Endothelial cell of umbilical vein (primary cell): ENCODE measurements around the gene HECW1. TPM values are rescaled to one million over a fixed set of nuclear protein-coding genes. Genes with fewer than 3 reads are reported as not detected.
A peak's percentile ranks its signal among the peaks of the same experiment; 100 is the strongest.

Experiments
- BruUV-seq: library from RNA; stranded (reverse); fragments of 400-500 nt; replicated peaks from 2 replicates; lab custom pipeline; 2021; lab: Mats Ljungman, UMichigan
- CTCF ChIA-PET: fragments of 300-600, 350-600 bp; sonication (Branson Sonifier 250); formaldehyde crosslinking; loops from one replicate; lab custom pipeline; 2021; ENCODE audit warnings: antibody characterized with exemption, inconsistent platforms; lab: Charles Lee
- POLR2A ChIA-PET: fragments of 300-600, 350-600 bp; sonication (Branson Sonifier 250); formaldehyde crosslinking; loops from one replicate; lab custom pipeline; 2021; ENCODE audit warnings: antibody characterized with exemption, inconsistent platforms; lab: Charles Lee
- DNase-seq: peaks from one replicate; pipeline ENCODE4 v3.0.0-alpha.2; 2011; ENCODE audit warnings: low read depth, low spot score
- FAIRE-seq: peaks from 2 replicates; lab custom pipeline; 2011; peaks lifted over from hg19 to GRCh38; lab: Jason Lieb, UNC
- H2AFZ ChIP-seq: 2 replicates; pipeline ENCODE4 v1.6.0; 2012; ENCODE audit warnings: low read depth, low read length, control low read depth, inconsistent platforms
- H3K27ac ChIP-seq: 2 replicates; pipeline ENCODE4 v1.5.1; 2011; ENCODE audit warnings: low read depth, mild to moderate bottlenecking, control low read depth, low read length, moderate library complexity; ENCODE audit not compliant: insufficient read depth
- H3K27me3 ChIP-seq, 2 experiments: 2 replicates each; pipeline versions ENCODE4 v1.6.0 to v1.6.1; 2011; ENCODE audit warnings: low read length in 2 of 2, mixed read lengths in 1 of 2; ENCODE audit not compliant: control insufficient read depth in 2 of 2, insufficient read depth in 2 of 2
- H3K36me3 ChIP-seq, 2 experiments: 2 replicates in 1 of 2; 3 replicates in 1 of 2; pipeline ENCODE4 v1.5.1; 2011; ENCODE audit warnings: low read length in 2 of 2, mild to moderate bottlenecking in 1 of 2, moderate library complexity in 1 of 2; ENCODE audit not compliant: control insufficient read depth in 2 of 2, insufficient read depth in 2 of 2; ENCODE audit errors: extremely low read depth in 1 of 2
- H3K4me1 ChIP-seq: 3 replicates; pipeline ENCODE4 v1.5.1; 2011; ENCODE audit warnings: mild to moderate bottlenecking, low read length; ENCODE audit not compliant: control insufficient read depth, insufficient read depth; ENCODE audit errors: extremely low read depth
- H3K4me2 ChIP-seq: 2 replicates; pipeline ENCODE4 v1.6.1; 2011; ENCODE audit warnings: low read length, control low read depth, mixed read lengths; ENCODE audit not compliant: insufficient read depth
- H3K4me3 ChIP-seq, 3 experiments: fragments of 200-600 bp in 1 of 3; sonication (generic), shearing (Covaris generic) in 1 of 3; replicated peaks in 1 of 3; 2 replicates each; pipeline ENCODE4 v1.5.1; 2011 to 2016; ENCODE audit warnings: control low read depth in 3 of 3, low read length in 3 of 3, mild to moderate bottlenecking in 2 of 3, inconsistent platforms in 1 of 3, low read depth in 1 of 3, moderate library complexity in 1 of 3; ENCODE audit not compliant: insufficient read depth in 1 of 3
- H3K79me2 ChIP-seq: 2 replicates; pipeline ENCODE4 v1.6.0; 2012; ENCODE audit warnings: low read length, inconsistent platforms; ENCODE audit not compliant: control insufficient read depth, insufficient read depth
- H3K9ac ChIP-seq: replicated peaks from 2 replicates; pipeline ENCODE3; 2011; ENCODE audit warnings: low read length, control low read depth; ENCODE audit not compliant: insufficient read depth; ENCODE audit errors: extremely low read depth
- H3K9me1 ChIP-seq: replicated peaks from 3 replicates; pipeline ENCODE4 v1.6.0; 2011; ENCODE audit warnings: mild to moderate bottlenecking, low read length; ENCODE audit not compliant: control insufficient read depth, insufficient read depth; ENCODE audit errors: extremely low read depth
- H3K9me3 ChIP-seq: replicated peaks from 2 replicates; pipeline ENCODE4 v1.5.1; 2012; ENCODE audit warnings: low read length, inconsistent platforms; ENCODE audit not compliant: control insufficient read depth, insufficient read depth
- H4K20me1 ChIP-seq: replicated peaks from 2 replicates; pipeline ENCODE3; 2011; ENCODE audit warnings: mild to moderate bottlenecking, low read length; ENCODE audit not compliant: control insufficient read depth, insufficient read depth; ENCODE audit errors: extremely low read depth
- EZH2 ChIP-seq: IDR thresholded peaks from 2 replicates; pipeline ENCODE4 v1.6.1; 2012; ENCODE audit warnings: borderline replicate concordance, low read depth, mild to moderate bottlenecking, moderate library complexity, low read length, inconsistent platforms; ENCODE audit not compliant: severe bottlenecking
- FOS ChIP-seq: IDR thresholded peaks from 2 replicates; pipeline ENCODE4 v1.6.1; 2011; ENCODE audit warnings: mild to moderate bottlenecking, low read length, moderate library complexity, borderline replicate concordance; ENCODE audit not compliant: insufficient read depth
- GATA2 ChIP-seq: IDR thresholded peaks from 2 replicates; pipeline ENCODE4 v1.7.0; 2011; ENCODE audit warnings: low read depth, mild to moderate bottlenecking, moderate library complexity, mixed read lengths, low read length; ENCODE audit not compliant: insufficient read length, insufficient read depth
- JUN ChIP-seq: IDR thresholded peaks from 2 replicates; pipeline ENCODE4 v1.6.1; 2011; ENCODE audit warnings: borderline replicate concordance, low read depth; ENCODE audit not compliant: insufficient read length, insufficient read depth
- MAX ChIP-seq: IDR thresholded peaks from 2 replicates; pipeline ENCODE4 v1.6.1; 2011; ENCODE audit not compliant: insufficient read depth, insufficient read length
- MYC ChIP-seq: IDR thresholded peaks from one replicate; pipeline ENCODE4 v1.6.1; 2011; ENCODE audit warnings: mild to moderate bottlenecking, low read depth, low read length
- POLR2A ChIP-seq: IDR thresholded peaks from 2 replicates; pipeline ENCODE4 v1.6.1; 2012; ENCODE audit warnings: low read depth, mild to moderate bottlenecking, control low read depth, low read length
- POLR2AphosphoS5 ChIP-seq: IDR thresholded peaks from 2 replicates; pipeline ENCODE4 v1.6.1; 2012; ENCODE audit warnings: low read depth, mild to moderate bottlenecking, control low read depth, low read length, moderate library complexity; ENCODE audit not compliant: insufficient read depth
- dilution Hi-C: fragments of 300-500 bp; cut with MboI; formaldehyde crosslinking; loops from one replicate; pipeline ENCODE4 v1.15.0; 2019; ENCODE audit warnings: low sequenced_read_pairs; ENCODE audit not compliant: extremely low pct_ligation_motif_present
- intact Hi-C: fragments of 100-400 bp; cut with micrococcal nuclease; formaldehyde crosslinking; loops from one replicate; pipeline ENCODE4 v1.10.0; 2022
- polyA plus RNA-seq, 4 experiments: library from polyadenylated mRNA; depleted of rRNA in 3 of 4; stranded (reverse) in 3 of 4; unstranded in 1 of 4; fragments of >200 nt; gene quantifications; 2 replicates each; pipeline versions ENCODE4 v1.2.1 to v1.2.3, GENCODE V29; 2011 to 2012; ENCODE audit warnings: missing spikeins in 1 of 4
- total RNA-seq: library from RNA; stranded (reverse); gene quantifications from 2 replicates; pipeline ENCODE4 v1.2.3, GENCODE V29; 2021
- TF ChIP-seq, protein P1 (sequence below), 2 donors: IDR thresholded peaks; 1 replicate in 1 of 2; 2 replicates in 1 of 2; pipeline ENCODE4 v1.5.1; 2011; ENCODE audit warnings: low read length in 2 of 2, mild to moderate bottlenecking in 2 of 2, moderate library complexity in 2 of 2, control low read depth in 1 of 2, inconsistent platforms in 1 of 2, low read depth in 1 of 2; ENCODE audit not compliant: insufficient read depth in 1 of 2; ENCODE audit errors: extremely low read depth in 1 of 2

The HECW1 gene
- total and polyA plus RNA-seq, 2 donors (not counting 3 experiments of a cell fraction or from before 2014, with no cell fraction given), result not detected

- DNase-seq (no peak), FAIRE-seq (peak; percentile 66)
- Histone ChIP-seq H3K9me1 (no peaks in the 10 kb centered on the region), H3K9me3 (no peaks in the 10 kb centered on the region), H3K4me2 (no peak overlapping the region), H3K27ac (no peak overlapping the region), H3K79me2 (no peaks in the 10 kb centered on the region), H3K9ac (no peak overlapping the region), H3K36me3 (no peaks in the 10 kb centered on the region), H4K20me1 (no peaks in the 10 kb centered on the region), H3K27me3 (peaks cover 6 to 21% of the 10 kb centered on the region in 2 experiments), H2AFZ (no peak overlapping the region), H3K4me3 (no peak overlapping the region), H3K4me1 (no peaks in the 10 kb centered on the region)
- ChIA-PET POLR2A (no interaction called here), CTCF (no interaction called here)
- TF ChIP-seq JUN, result no peak
- no peak for TF ChIP-seq GATA2
- TF ChIP-seq POLR2A, result no peak
- TF ChIP-seq, protein P1, sequence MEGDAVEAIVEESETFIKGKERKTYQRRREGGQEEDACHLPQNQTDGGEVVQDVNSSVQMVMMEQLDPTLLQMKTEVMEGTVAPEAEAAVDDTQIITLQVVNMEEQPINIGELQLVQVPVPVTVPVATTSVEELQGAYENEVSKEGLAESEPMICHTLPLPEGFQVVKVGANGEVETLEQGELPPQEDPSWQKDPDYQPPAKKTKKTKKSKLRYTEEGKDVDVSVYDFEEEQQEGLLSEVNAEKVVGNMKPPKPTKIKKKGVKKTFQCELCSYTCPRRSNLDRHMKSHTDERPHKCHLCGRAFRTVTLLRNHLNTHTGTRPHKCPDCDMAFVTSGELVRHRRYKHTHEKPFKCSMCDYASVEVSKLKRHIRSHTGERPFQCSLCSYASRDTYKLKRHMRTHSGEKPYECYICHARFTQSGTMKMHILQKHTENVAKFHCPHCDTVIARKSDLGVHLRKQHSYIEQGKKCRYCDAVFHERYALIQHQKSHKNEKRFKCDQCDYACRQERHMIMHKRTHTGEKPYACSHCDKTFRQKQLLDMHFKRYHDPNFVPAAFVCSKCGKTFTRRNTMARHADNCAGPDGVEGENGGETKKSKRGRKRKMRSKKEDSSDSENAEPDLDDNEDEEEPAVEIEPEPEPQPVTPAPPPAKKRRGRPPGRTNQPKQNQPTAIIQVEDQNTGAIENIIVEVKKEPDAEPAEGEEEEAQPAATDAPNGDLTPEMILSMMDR (IDR thresholded peaks at IDR 0.05; ENCODE audit: extremely low read depth in 1 of 2, insufficient read depth in 1 of 2, low read depth in 1 of 2, low read length in 2 of 2), result no peak
- intact Hi-C loops, result no loop called here
- dilution Hi-C loops, result no loop called here
- no TSS peak for BruUV-seq
Measured at GRCh38 chr7:43542716-43543115, 430.3 kb downstream of the HECW1 start.

- intact Hi-C loops (no loop called here), dilution Hi-C loops (no loop called here)
- Histone ChIP-seq H3K9me1 (no peaks in the 10 kb centered on the region), H2AFZ (no peak overlapping the region), H3K4me3 (no peak overlapping the region), H3K27ac (no peak overlapping the region), H3K4me1 (no peaks in the 10 kb centered on the region), H4K20me1 (no peaks in the 10 kb centered on the region), H3K79me2 (no peaks in the 10 kb centered on the region), H3K9ac (no peak overlapping the region), H3K27me3 (peaks cover 5 to 22% of the 10 kb centered on the region in 2 experiments), H3K36me3 (no peaks in the 10 kb centered on the region), H3K9me3 (no peaks in the 10 kb centered on the region), H3K4me2 (no peak overlapping the region)
- ChIA-PET POLR2A (no interaction called here), CTCF (interaction anchor here (1.0 kb wide), 1 partner anchor 9 kb away, joined by 3 read pairs; no protein-coding TSS in a partner anchor)
- no peak for FAIRE-seq
- no peak for TF ChIP-seq MAX
- no peak for TF ChIP-seq FOS
- TF ChIP-seq GATA2, result no peak
- no peak for TF ChIP-seq MYC
- no peak for TF ChIP-seq POLR2AphosphoS5
- no peak for TF ChIP-seq EZH2
- TF ChIP-seq, protein P1 (IDR thresholded peaks at IDR 0.05; ENCODE audit: extremely low read depth in 1 of 2, insufficient read depth in 1 of 2, low read depth in 1 of 2, low read length in 2 of 2), result no peak
- no peak for TF ChIP-seq JUN
- no peak for TF ChIP-seq POLR2A
- DNase-seq, result no peak
- BruUV-seq, result no TSS peak
Measured at GRCh38 chr7:43546231-43546630, 433.8 kb downstream of the HECW1 start.
